ENCODE measurements around the gene PRDX2. TPM values are rescaled to one million over a fixed set of nuclear protein-coding genes. Genes with fewer than 3 reads are reported as not detected.

PRDX2 gene
- total RNA-seq, 2 experiments from 2014 or later = 261 to 325 TPM

GRCh38 chr19:12792853-12793289, 8.7 kb downstream of the PRDX2 start:
- Mint-ChIP-seq H3K27me3 (no peaks in the 10 kb centered on the region), H3K9me3 (ENCODE audit: low read depth) (no peaks in the 10 kb centered on the region), H3K4me1 (peaks cover 38% of the 10 kb centered on the region), H3K4me3 (peak overlapping the region; percentile 92), H3K36me3 (ENCODE audit: low read depth) (peaks cover 25% of the 10 kb centered on the region), H3K27ac (peak overlapping the region; percentile 98)
- intact Hi-C loops (cut with DNase I, micrococcal nuclease) = loop anchor here (1.0 to 10.0 kb wide), 13 partner anchors 13 to 1831 kb away; partner anchors contain the start of genes CALR (in 2 of the 2), TRIR (in 2 of the 2), ADGRE5 (in 1 of the 2) and DHPS (in 1 of the 2)
- ChIA-PET CTCF (interaction anchor here (1.1 to 15.0 kb wide), 7 partner anchors 9 to 92 kb away, joined by 3 to 451 read pairs (median 4); partner anchors contain the start of genes GET3, HOOK2, PRDX2 and THSD8), POLR2A (interaction anchor here (0.5 to 3.1 kb wide), 13 partner anchors 10 to 126 kb away, joined by 3 to 53 read pairs (median 5); partner anchors contain the start of genes GET3, MAN2B1, RNASEH2A and TNPO2)
- ATAC-seq = no peak
- DNase-seq = no peak

- POLR2A ChIA-PET = interaction anchor here (0.6 to 3.1 kb wide), 14 partner anchors 9 to 360 kb away, joined by 3 to 53 read pairs (median 8); partner anchors contain the start of genes DHPS, GET3, MAN2B1 and RNASEH2A
- Mint-ChIP-seq H3K4me1 (peaks cover 38% of the 10 kb centered on the region), H3K27ac (peak overlapping the region; percentile 98), H3K9me3 (ENCODE audit: low read depth) (no peaks in the 10 kb centered on the region), H3K27me3 (no peaks in the 10 kb centered on the region), H3K36me3 (ENCODE audit: low read depth) (peaks cover 25% of the 10 kb centered on the region), H3K4me3 (peak overlapping the region; percentile 92)
- DNase-seq (peak; percentile 89), ATAC-seq (no peak)
- intact Hi-C loops (cut with DNase I, micrococcal nuclease) = loop anchor here (1.0 to 10.0 kb wide), 9 partner anchors 60 to 1830 kb away; partner anchors contain the start of genes CALR (in 2 of the 2), ADGRE5 (in 1 of the 2), IER2 (in 1 of the 2) and NACC1 (in 1 of the 2)
- CTCF ChIA-PET = interaction anchor here (1.0 to 15.0 kb wide), 8 partner anchors 10 to 360 kb away, joined by 3 to 451 read pairs (median 4); partner anchors contain the start of genes GET3, HOOK2, PRDX2 and THSD8
Measured at GRCh38 chr19:12792051-12792852, 9.3 kb downstream of the PRDX2 start.

GRCh38 chr19:12791345-12792050, 10.1 kb downstream of the PRDX2 start, which contains the start of gene JUNB:
Gene JUNB, plus strand, starts transcription at chr19:12791486. Its CDS starts 286 bp downstream, at chr19:12791772.
- POLR2A ChIA-PET = interaction anchor here (0.6 to 3.1 kb wide), 13 partner anchors 9 to 1291 kb away, joined by 3 to 53 read pairs (median 9); partner anchors contain the start of genes DHPS, GCDH, GET3 and RNASEH2A
- peak; percentile 98 for DNase-seq
- Mint-ChIP-seq H3K36me3 (ENCODE audit: low read depth) (peaks cover 23% of the 10 kb centered on the region), H3K4me1 (peaks cover 38% of the 10 kb centered on the region), H3K9me3 (ENCODE audit: low read depth) (no peaks in the 10 kb centered on the region), H3K27ac (peak within 1 kb of the TSS; percentile 98), H3K4me3 (peak within 1 kb of the TSS; percentile 92), H3K27me3 (no peaks in the 10 kb centered on the region)
- intact Hi-C loops (cut with DNase I, micrococcal nuclease) = loop anchor here (1.0 to 10.0 kb wide), 13 partner anchors 9 to 1829 kb away; partner anchors contain the start of genes CALR (in 2 of the 2), ADGRE5 (in 1 of the 2), IER2 (in 1 of the 2) and NACC1 (in 1 of the 2)
- peak; percentile 51 for ATAC-seq
- CTCF ChIA-PET = interaction anchor here (1.0 to 15.0 kb wide), 5 partner anchors 11 to 361 kb away, joined by 3 to 451 read pairs (median 4); partner anchors contain the start of genes HOOK2, PRDX2 and THSD8

- POLR2A ChIA-PET = interaction anchor here (0.6 to 3.1 kb wide), 11 partner anchors 8 to 1291 kb away, joined by 3 to 53 read pairs (median 9); partner anchors contain the start of genes DHPS, GCDH, GET3 and RNASEH2A
- CTCF ChIA-PET = interaction anchor here (0.6 to 15.0 kb wide), 5 partner anchors 13 to 362 kb away, joined by 3 to 451 read pairs (median 3); partner anchors contain the start of gene HOOK2
- peak; percentile 46 for DNase-seq
- Mint-ChIP-seq H3K4me1 (peaks cover 31% of the 10 kb centered on the region), H3K36me3 (ENCODE audit: low read depth) (peaks cover 19% of the 10 kb centered on the region), H3K4me3 (peak overlapping the region; percentile 92), H3K27ac (peak overlapping the region; percentile 98), H3K9me3 (ENCODE audit: low read depth) (no peaks in the 10 kb centered on the region), H3K27me3 (no peaks in the 10 kb centered on the region)
- no peak for ATAC-seq
- intact Hi-C loops (cut with DNase I, micrococcal nuclease) = loop anchor here (1.0 to 10.0 kb wide), 12 partner anchors 8 to 1828 kb away; partner anchors contain the start of genes ADGRE5 (in 1 of the 2), CALR (in 1 of the 2), IER2 (in 1 of the 2) and NACC1 (in 1 of the 2)
Measured at GRCh38 chr19:12790628-12791344, 10.8 kb downstream of the PRDX2 start.

GRCh38 chr19:12789904-12790619, 11.5 kb downstream of the PRDX2 start:
- Mint-ChIP-seq H3K4me1 (peaks cover 28% of the 10 kb centered on the region), H3K4me3 (peak overlapping the region; percentile 92), H3K36me3 (ENCODE audit: low read depth) (peaks cover 18% of the 10 kb centered on the region), H3K27ac (peak overlapping the region; percentile 98), H3K27me3 (no peaks in the 10 kb centered on the region), H3K9me3 (ENCODE audit: low read depth) (no peaks in the 10 kb centered on the region)
- ChIA-PET POLR2A (interaction anchor here (0.8 to 3.1 kb wide), 4 partner anchors 12 to 150 kb away, joined by 4 to 40 read pairs (median 8); no protein-coding TSS in a partner anchor), CTCF (interaction anchor here (0.6 to 15.0 kb wide), 4 partner anchors 12 to 149 kb away, joined by 3 to 451 read pairs (median 162); partner anchors contain the start of gene HOOK2)
- intact Hi-C loops (cut with DNase I, micrococcal nuclease) = loop anchor here (1.0 to 10.0 kb wide), 13 partner anchors 8 to 1828 kb away; partner anchors contain the start of genes TECR (in 2 of the 2), ADGRE5 (in 1 of the 2), CALR (in 1 of the 2) and IER2 (in 1 of the 2)
- DNase-seq = peak; percentile 99
- peak; percentile 48 for ATAC-seq

GRCh38 chr19:12789098-12789903, 12.3 kb downstream of the PRDX2 start:
- Mint-ChIP-seq H3K9me3 (ENCODE audit: low read depth) (no peaks in the 10 kb centered on the region), H3K4me3 (peak overlapping the region; percentile 92), H3K36me3 (ENCODE audit: low read depth) (peaks cover 18% of the 10 kb centered on the region), H3K4me1 (peaks cover 21% of the 10 kb centered on the region), H3K27ac (peak overlapping the region; percentile 98), H3K27me3 (no peaks in the 10 kb centered on the region)
- ATAC-seq (no peak), DNase-seq (peak; percentile 67)
- ChIA-PET POLR2A (interaction anchor here (0.7 to 2.4 kb wide), 4 partner anchors 11 to 149 kb away, joined by 3 to 9 read pairs (median 6); no protein-coding TSS in a partner anchor), CTCF (interaction anchor here (0.6 to 3.4 kb wide), 4 partner anchors 9 to 272 kb away, joined by 3 to 39 read pairs (median 4); no protein-coding TSS in a partner anchor)
- intact Hi-C loops (cut with DNase I, micrococcal nuclease) = loop anchor here (2.0 to 10.0 kb wide), 3 partner anchors 1054 to 1736 kb away; partner anchors contain the start of gene TECR (in 1 of the 2)

GRCh38 chr19:12788682-12789097, 12.9 kb downstream of the PRDX2 start:
- POLR2A ChIA-PET = interaction anchor here (0.6 to 2.4 kb wide), 4 partner anchors 11 to 1573 kb away, joined by 3 to 9 read pairs (median 6); no protein-coding TSS in a partner anchor
- DNase-seq (peak; percentile 74), ATAC-seq (no peak)
- Mint-ChIP-seq H3K9me3 (ENCODE audit: low read depth) (no peaks in the 10 kb centered on the region), H3K27me3 (no peaks in the 10 kb centered on the region), H3K36me3 (ENCODE audit: low read depth) (peaks cover 15% of the 10 kb centered on the region), H3K4me3 (peak overlapping the region; percentile 92), H3K4me1 (peaks cover 18% of the 10 kb centered on the region), H3K27ac (peak overlapping the region; percentile 98)
- intact Hi-C loops (cut with DNase I, micrococcal nuclease) = loop anchor here (2.0 to 10.0 kb wide), 3 partner anchors 1054 to 1736 kb away; partner anchors contain the start of gene TECR (in 1 of the 2)
- CTCF ChIA-PET = interaction anchor here (0.8 to 3.4 kb wide), 4 partner anchors 7 to 273 kb away, joined by 3 to 39 read pairs (median 4); no protein-coding TSS in a partner anchor

GRCh38 chr19:12788042-12788681, 13.4 kb downstream of the PRDX2 start:
- peak overlapping the region; percentile 92 for H3K4me3 Mint-ChIP-seq
- peak overlapping the region; percentile 98 for H3K27ac Mint-ChIP-seq
- ChIA-PET POLR2A (interaction anchor here (0.6 to 2.4 kb wide), 2 partner anchors 10 to 1574 kb away, joined by 6 to 9 read pairs; no protein-coding TSS in a partner anchor), CTCF (interaction anchor here (1.0 to 3.4 kb wide), 3 partner anchors 8 to 273 kb away, joined by 3 to 39 read pairs (median 5); no protein-coding TSS in a partner anchor)
- H3K4me1 Mint-ChIP-seq = peaks cover 18% of the 10 kb centered on the region
- DNase-seq (no peak), ATAC-seq (no peak)
- peaks cover 13% of the 10 kb centered on the region for H3K36me3 Mint-ChIP-seq (ENCODE audit: low read depth)
- H3K9me3 Mint-ChIP-seq (ENCODE audit: low read depth) = no peaks in the 10 kb centered on the region
- intact Hi-C loops (cut with DNase I, micrococcal nuclease) = loop anchor here (2.0 to 10.0 kb wide), 3 partner anchors 1055 to 1737 kb away; partner anchors contain the start of gene TECR (in 1 of the 2)
- no peaks in the 10 kb centered on the region for H3K27me3 Mint-ChIP-seq

Measured in activated CD4-positive, alpha-beta T cell treated with anti-CD3 and anti-CD28 coated beads for 36 hours (primary cell).